Measurements from ENCODE around the gene ZNRD2.

Gene ZNRD2

DNA sequence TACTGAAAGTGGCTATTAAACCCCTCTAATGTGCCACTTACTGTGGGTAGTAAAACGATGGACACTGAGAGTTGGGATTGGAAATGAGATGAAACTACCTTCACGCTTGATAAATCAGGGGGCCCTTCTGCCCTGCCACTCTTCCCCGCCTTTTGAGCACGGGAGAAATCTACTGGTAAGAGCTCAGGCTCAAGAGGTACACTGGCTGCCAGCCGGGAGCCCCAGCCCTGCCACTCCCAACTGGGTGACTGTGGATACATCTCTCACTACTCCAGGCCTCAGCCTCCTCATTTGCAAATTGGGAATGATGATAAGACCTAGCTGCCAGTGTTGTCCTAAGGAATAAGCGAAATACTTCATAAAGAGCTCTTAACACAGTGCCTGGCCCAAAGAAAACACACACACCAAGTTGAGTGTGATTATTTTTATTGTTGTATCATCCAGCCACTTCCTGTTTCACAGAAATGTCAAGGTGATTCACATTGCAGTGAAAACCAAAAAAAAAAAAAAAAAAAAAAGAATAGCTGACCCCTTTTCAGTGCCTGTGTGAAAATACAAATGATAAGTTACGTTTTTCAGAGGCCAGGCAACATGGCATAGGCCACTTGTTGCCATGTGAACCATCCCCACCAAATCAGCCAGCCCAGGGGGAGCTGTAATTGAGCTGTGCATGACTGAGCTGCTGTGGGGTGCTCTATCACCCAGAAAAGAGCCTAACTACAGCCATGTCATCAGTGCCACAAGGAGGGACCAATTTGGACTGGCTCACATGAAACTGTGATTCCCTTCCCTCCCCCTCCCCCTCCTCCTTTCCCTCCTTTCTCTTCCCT lies 4.4 kb upstream of the ZNRD2 start:
- Histone ChIP-seq H3K27me3 (replicated peaks; ENCODE audit: insufficient read depth, low read length) (no peaks in the 10 kb centered on the region), H3K9me2 (replicated peaks; ENCODE audit: insufficient read depth, low read length) (no peaks in the 10 kb centered on the region), H3K4me3 (ENCODE audit: low read length) (no peak overlapping the region), H3K9me3 (replicated peaks; ENCODE audit: insufficient read depth, low read length) (no peaks in the 10 kb centered on the region), H3K27ac (ENCODE audit: low read length) (no peak overlapping the region), H3K9ac (ENCODE audit: low read length) (no peak overlapping the region), H3K79me2 (ENCODE audit: low read length) (peaks cover 30% of the 10 kb centered on the region), H2AFZ (ENCODE audit: low read length) (no peak overlapping the region), H3F3A (ENCODE audit: insufficient read depth, low read length) (peaks cover 13% of the 10 kb centered on the region), H3K36me3 (replicated peaks; ENCODE audit: insufficient read depth, low read length) (no peaks in the 10 kb centered on the region), H3K4me1 (ENCODE audit: low read length) (peaks cover 4% of the 10 kb centered on the region; the same call in 1 of the 2 replicates), H4K20me1 (ENCODE audit: insufficient read depth, low read length) (no peaks in the 10 kb centered on the region), H3K4me2 (ENCODE audit: low read depth, low read length) (no peak overlapping the region)
- TF ChIP-seq, protein P1, sequence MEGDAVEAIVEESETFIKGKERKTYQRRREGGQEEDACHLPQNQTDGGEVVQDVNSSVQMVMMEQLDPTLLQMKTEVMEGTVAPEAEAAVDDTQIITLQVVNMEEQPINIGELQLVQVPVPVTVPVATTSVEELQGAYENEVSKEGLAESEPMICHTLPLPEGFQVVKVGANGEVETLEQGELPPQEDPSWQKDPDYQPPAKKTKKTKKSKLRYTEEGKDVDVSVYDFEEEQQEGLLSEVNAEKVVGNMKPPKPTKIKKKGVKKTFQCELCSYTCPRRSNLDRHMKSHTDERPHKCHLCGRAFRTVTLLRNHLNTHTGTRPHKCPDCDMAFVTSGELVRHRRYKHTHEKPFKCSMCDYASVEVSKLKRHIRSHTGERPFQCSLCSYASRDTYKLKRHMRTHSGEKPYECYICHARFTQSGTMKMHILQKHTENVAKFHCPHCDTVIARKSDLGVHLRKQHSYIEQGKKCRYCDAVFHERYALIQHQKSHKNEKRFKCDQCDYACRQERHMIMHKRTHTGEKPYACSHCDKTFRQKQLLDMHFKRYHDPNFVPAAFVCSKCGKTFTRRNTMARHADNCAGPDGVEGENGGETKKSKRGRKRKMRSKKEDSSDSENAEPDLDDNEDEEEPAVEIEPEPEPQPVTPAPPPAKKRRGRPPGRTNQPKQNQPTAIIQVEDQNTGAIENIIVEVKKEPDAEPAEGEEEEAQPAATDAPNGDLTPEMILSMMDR (IDR thresholded peaks at IDR 0.05; ENCODE audit: low read length): no peak
- no peak for TF ChIP-seq EZH2phosphoT487 (IDR thresholded peaks at IDR 0.05; ENCODE audit: low read length)
- TF ChIP-seq EZH2 (optimal IDR thresholded peaks at IDR 0.05; ENCODE audit: low read depth, low read length): no peak
- no peak for DNase-seq

- Histone ChIP-seq H3K4me1 (ENCODE audit: low read length) (peaks cover 23% of the 10 kb centered on the region), H3K27ac (ENCODE audit: low read length) (peak overlapping the region; percentile 92), H3K36me3 (replicated peaks; ENCODE audit: insufficient read depth, low read length) (no peaks in the 10 kb centered on the region), H3K4me2 (ENCODE audit: low read depth, low read length) (peak overlapping the region; percentile 93), H2AFZ (ENCODE audit: low read length) (peak overlapping the region; percentile 44), H3K9ac (ENCODE audit: low read length) (peak overlapping the region; percentile 86), H4K20me1 (ENCODE audit: insufficient read depth, low read length) (no peaks in the 10 kb centered on the region), H3K9me2 (replicated peaks; ENCODE audit: insufficient read depth, low read length) (no peaks in the 10 kb centered on the region), H3K4me3 (ENCODE audit: low read length) (peak overlapping the region; percentile 98), H3F3A (ENCODE audit: insufficient read depth, low read length) (peaks cover 40% of the 10 kb centered on the region), H3K27me3 (replicated peaks; ENCODE audit: insufficient read depth, low read length) (no peaks in the 10 kb centered on the region), H3K79me2 (ENCODE audit: low read length) (peaks cover 55% of the 10 kb centered on the region), H3K9me3 (replicated peaks; ENCODE audit: insufficient read depth, low read length) (no peaks in the 10 kb centered on the region)
- TF ChIP-seq EZH2phosphoT487 (IDR thresholded peaks at IDR 0.05; ENCODE audit: low read length) (no peak), EZH2 (optimal IDR thresholded peaks at IDR 0.05; ENCODE audit: low read depth, low read length) (no peak)
- TF ChIP-seq, protein P1 (IDR thresholded peaks at IDR 0.05; ENCODE audit: low read length): no peak
- peak; percentile 16 for DNase-seq
Observed at GRCh38 chr11:65569164-65569972, 909 bp upstream of the ZNRD2 start.

DNA sequence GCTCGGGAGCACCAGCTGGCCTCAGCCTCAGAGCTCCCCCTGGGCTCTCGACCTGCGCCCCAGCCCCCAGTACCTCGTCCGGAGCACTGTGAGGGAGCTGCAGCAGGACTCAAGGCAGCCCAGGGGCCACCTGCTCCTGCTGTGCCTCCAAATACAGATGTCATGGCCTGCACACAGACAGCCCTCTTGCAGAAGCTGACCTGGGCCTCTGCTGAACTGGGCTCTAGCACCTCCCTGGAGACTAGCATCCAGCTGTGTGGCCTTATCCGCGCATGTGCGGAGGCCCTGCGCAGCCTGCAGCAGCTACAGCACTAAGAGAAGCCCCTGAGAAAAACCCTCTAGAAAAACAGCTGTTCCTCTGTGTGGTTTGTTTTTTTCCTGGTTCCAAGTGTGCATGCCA lies 1.1 kb downstream of the ZNRD2 start:
- Histone ChIP-seq H3K36me3 (replicated peaks; ENCODE audit: insufficient read depth, low read length) (no peaks in the 10 kb centered on the region), H3K9me2 (replicated peaks; ENCODE audit: insufficient read depth, low read length) (no peaks in the 10 kb centered on the region), H3K4me1 (ENCODE audit: low read length) (peaks cover 28% of the 10 kb centered on the region), H3K27me3 (replicated peaks; ENCODE audit: insufficient read depth, low read length) (no peaks in the 10 kb centered on the region), H3K9me3 (replicated peaks; ENCODE audit: insufficient read depth, low read length) (no peaks in the 10 kb centered on the region), H3F3A (ENCODE audit: insufficient read depth, low read length) (peaks cover 53% of the 10 kb centered on the region), H3K4me2 (ENCODE audit: low read depth, low read length) (peak overlapping the region; percentile 93), H3K79me2 (ENCODE audit: low read length) (peaks cover 66% of the 10 kb centered on the region), H3K4me3 (ENCODE audit: low read length) (peak overlapping the region; percentile 98), H2AFZ (ENCODE audit: low read length) (no peak overlapping the region), H3K9ac (ENCODE audit: low read length) (peak overlapping the region; percentile 86; the same call in 1 of the 2 replicates), H3K27ac (ENCODE audit: low read length) (peak overlapping the region; percentile 92; the same call in 1 of the 2 replicates), H4K20me1 (ENCODE audit: insufficient read depth, low read length) (no peaks in the 10 kb centered on the region)
- DNase-seq: no peak
- no peak for TF ChIP-seq EZH2phosphoT487 (IDR thresholded peaks at IDR 0.05; ENCODE audit: low read length)
- TF ChIP-seq, protein P1 (IDR thresholded peaks at IDR 0.05; ENCODE audit: low read length): no peak
- TF ChIP-seq EZH2 (optimal IDR thresholded peaks at IDR 0.05; ENCODE audit: low read depth, low read length): no peak
